GM23338 (cell line): Measurements from ENCODE around the gene SMYD5. TPM values are rescaled to one million over a fixed set of nuclear protein-coding genes. Genes with fewer than 3 reads are reported as not detected.
"Not testable (repeated sequence)": the region's sequence is repeated elsewhere in the genome, so short reads cannot be mapped to it uniquely, and the experiment has no call there.

Experiments
- ATAC-seq: fragments of 200-7000 bp; cut with Tn5 transposase; 3 replicates; pipeline ENCODE4 v1.9.1; 2020
- DNase-seq: peaks from one replicate; pipeline ENCODE4 v3.0.0-alpha.2; 2015; ENCODE audit warnings: low spot score
- H2AFZ ChIP-seq: fragments of 200-600 bp; sonication (generic); 2 replicates; pipeline ENCODE4 v1.8.0; 2016; ENCODE audit warnings: antibody characterized with exemption, mild to moderate bottlenecking, moderate library complexity
- H3F3A ChIP-seq: fragments of 200-600 bp; sonication (generic); replicated peaks from 2 replicates; pipeline ENCODE4 v1.8.0; 2017; ENCODE audit warnings: antibody characterized with exemption, mixed run types, low read depth
- H3K27ac ChIP-seq: fragments of 200-600 bp; sonication (generic); 2 replicates; pipeline ENCODE4 v1.6.1; 2016; ENCODE audit warnings: low read depth
- H3K27me3 ChIP-seq: fragments of 200-600 bp; sonication (generic); 2 replicates; pipeline ENCODE4 v1.8.0; 2016; ENCODE audit warnings: mild to moderate bottlenecking, mixed run types, moderate library complexity; ENCODE audit not compliant: insufficient read depth
- H3K36me3 ChIP-seq: fragments of 200-600 bp; sonication (generic); 2 replicates; pipeline ENCODE4 v1.8.0; 2016; ENCODE audit warnings: mild to moderate bottlenecking; ENCODE audit not compliant: insufficient read depth
- H3K4me1 ChIP-seq: fragments of 200-600 bp; sonication (generic); 2 replicates; pipeline ENCODE4 v1.8.0; 2016; ENCODE audit warnings: mild to moderate bottlenecking, moderate library complexity; ENCODE audit not compliant: insufficient read depth
- H3K4me2 ChIP-seq: fragments of 200-600 bp; sonication (generic); 2 replicates; pipeline ENCODE4 v1.7.1; 2017; ENCODE audit warnings: mixed run types
- H3K4me3 ChIP-seq: fragments of 200-600 bp; sonication (generic); 2 replicates; pipeline ENCODE4 v1.6.1; 2016; ENCODE audit warnings: mixed run types
- H3K79me2 ChIP-seq: fragments of 200-600 bp; sonication (generic); replicated peaks from 2 replicates; pipeline ENCODE4 v1.8.0; 2017; ENCODE audit warnings: mild to moderate bottlenecking; ENCODE audit not compliant: insufficient read depth
- H3K9me2 ChIP-seq: fragments of 200-600 bp; sonication (generic); 2 replicates; pipeline ENCODE4 v1.8.0; 2017; ENCODE audit not compliant: insufficient read depth
- H4K20me1 ChIP-seq: fragments of 200-600 bp; sonication (generic); replicated peaks from 2 replicates; pipeline ENCODE4 v1.8.0; 2017; ENCODE audit warnings: mild to moderate bottlenecking; ENCODE audit not compliant: insufficient read depth
- H3K27ac Mint-ChIP-seq: 2 replicates; pipeline ENCODE4 v1.8.0; 2020; ENCODE audit warnings: inconsistent platforms, mild to moderate bottlenecking, moderate library complexity, mixed read lengths
- H3K27me3 Mint-ChIP-seq: 3 replicates; pipeline ENCODE4 v1.8.0; 2022; ENCODE audit warnings: low read depth, mild to moderate bottlenecking, moderate library complexity, mixed read lengths, inconsistent platforms; ENCODE audit not compliant: insufficient read depth, poor library complexity
- H3K36me3 Mint-ChIP-seq: 3 replicates; pipeline ENCODE4 v1.8.0; 2021; ENCODE audit warnings: low read depth, mild to moderate bottlenecking, inconsistent platforms, moderate library complexity, mixed read lengths
- H3K4me1 Mint-ChIP-seq: 3 replicates; pipeline ENCODE4 v1.8.0; 2020; ENCODE audit warnings: mild to moderate bottlenecking, inconsistent platforms, mixed read lengths
- H3K4me3 Mint-ChIP-seq: 3 replicates; pipeline ENCODE4 v1.8.0; 2021; ENCODE audit warnings: moderate library complexity, mild to moderate bottlenecking, inconsistent platforms, mixed read lengths
- H3K9me3 Mint-ChIP-seq: 3 replicates; pipeline ENCODE4 v1.8.0; 2020; ENCODE audit warnings: moderate library complexity, mild to moderate bottlenecking, inconsistent platforms, mixed read lengths
- CREB1 ChIP-seq: fragments of 250-450 bp; sonication (Bioruptor Pico); IDR thresholded peaks from 2 replicates; pipeline ENCODE4 v1.5.0; 2020; ENCODE audit warnings: low read depth, mild to moderate bottlenecking, moderate library complexity
- CTCF ChIP-seq, 2 experiments: fragments of 200-600 bp in 1 of 2; sonication (generic) in 1 of 2; conservative IDR thresholded peaks; 2 replicates each; pipeline versions ENCODE4 v1.5.1 to v1.6.1; 2016 to 2017; ENCODE audit warnings: antibody characterized with exemption in 2 of 2, low read depth in 2 of 2, mild to moderate bottlenecking in 2 of 2, moderate library complexity in 1 of 2
- ETS1 ChIP-seq: IDR thresholded peaks from 2 replicates; pipeline ENCODE4 v1.6.1; 2016; ENCODE audit warnings: antibody characterized with exemption
- EZH2phosphoT487 ChIP-seq: fragments of 200-600 bp; sonication (generic); IDR thresholded peaks from one replicate; pipeline ENCODE4 v1.8.1; 2018; ENCODE audit warnings: antibody characterized with exemption; ENCODE audit not compliant: unreplicated experiment
- JUNB ChIP-seq: IDR thresholded peaks from one replicate; pipeline ENCODE4 v1.6.1; 2016; ENCODE audit warnings: antibody characterized with exemption; ENCODE audit not compliant: unreplicated experiment
- NANOG ChIP-seq: IDR thresholded peaks from 2 replicates; pipeline ENCODE4 v1.6.1; 2016; ENCODE audit warnings: antibody characterized with exemption, borderline replicate concordance
- STAT1 ChIP-seq: IDR thresholded peaks from one replicate; pipeline ENCODE4 v1.6.1; 2016; ENCODE audit warnings: antibody characterized with exemption; ENCODE audit not compliant: unreplicated experiment
- polyA plus RNA-seq: library from polyadenylated mRNA; unstranded; fragments of >200 nt; fragmentation: Nextera tagmentation; extraction: Ambion mirVana; gene quantifications from 2 replicates; pipeline ENCODE4 v1.2.1, GENCODE V29; 2016
- total RNA-seq: library from RNA; depleted of rRNA; stranded (reverse); fragments of >200 nt; shearing (Covaris generic); gene quantifications from 2 replicates; pipeline ENCODE4 v1.2.3, GENCODE V29; 2014

SMYD5 gene
- total and polyA plus RNA-seq, 2 experiments from 2014 or later: 20.5 to 45.8 TPM

GRCh38 chr2:73197579-73197978, 16.5 kb upstream of the SMYD5 start:
- peaks cover 8% of the 10 kb centered on the region for H3K4me1 Mint-ChIP-seq
- H3K27ac ChIP-seq: no peak overlapping the region
- ATAC-seq: no peak

GRCh38 chr2:73200281-73200680, 13.8 kb upstream of the SMYD5 start:
- not testable (repeated sequence) for H3K27ac Mint-ChIP-seq, H3K79me2 ChIP-seq, H3K27ac ChIP-seq, H3K4me3 Mint-ChIP-seq, H3K4me1 ChIP-seq, H3K4me3 ChIP-seq, H3K4me1 Mint-ChIP-seq, H3K9me2 ChIP-seq, H3K4me2 ChIP-seq, H3K9me3 Mint-ChIP-seq, H3K36me3 Mint-ChIP-seq, H3F3A ChIP-seq, DNase-seq, ATAC-seq, H4K20me1 ChIP-seq, H2AFZ ChIP-seq, H3K36me3 ChIP-seq
- peaks cover 45% of the 10 kb centered on the region for H3K27me3 Mint-ChIP-seq
- H3K27me3 ChIP-seq: peaks cover 53% of the 10 kb centered on the region

More at GRCh38 chr2:73197579-73197978, 16.5 kb upstream of the SMYD5 start:
- H3K4me1 ChIP-seq: peaks cover under 1% of the 10 kb centered on the region
- peaks cover 19% of the 10 kb centered on the region for H3K27me3 Mint-ChIP-seq
- H3K9me2 ChIP-seq: no peaks in the 10 kb centered on the region
- H3K27me3 ChIP-seq: peaks cover 26% of the 10 kb centered on the region
- H3K4me3 Mint-ChIP-seq: no peak overlapping the region
- H3F3A ChIP-seq: no peaks in the 10 kb centered on the region
- no peak overlapping the region for H3K27ac Mint-ChIP-seq
- DNase-seq: no peak
- peaks cover 5% of the 10 kb centered on the region; the same call in 1 of the 3 replicates for H3K9me3 Mint-ChIP-seq
- H3K36me3 Mint-ChIP-seq: no peaks in the 10 kb centered on the region
- TF ChIP-seq NANOG (no peak), JUNB (no peak), STAT1 (no peak), ETS1 (no peak), CTCF (conservative IDR thresholded peaks at IDR 0.05; ENCODE audit: low read depth in 2 of 2) (no peak), CREB1 (CRISPR knock-in tag) (no peak), EZH2phosphoT487 (no peak)
- H3K79me2 ChIP-seq: no peaks in the 10 kb centered on the region
- no peaks in the 10 kb centered on the region for H4K20me1 ChIP-seq
- no peak overlapping the region for H2AFZ ChIP-seq
- no peak overlapping the region for H3K4me2 ChIP-seq
- no peak overlapping the region for H3K4me3 ChIP-seq
- H3K36me3 ChIP-seq: no peaks in the 10 kb centered on the region
